Testis (tissue), 2 donors: Measurements from ENCODE around the gene ADH5.

Experiments used
- POLR2A ChIP-seq: fragments of 450-650 bp; IDR thresholded peaks from one replicate; pipeline ENCODE4 v1.6.1; 2017; ENCODE audit warnings: antibody characterized with exemption, mild to moderate bottlenecking, moderate library complexity
- TF ChIP-seq, protein P1 (sequence below), 3 experiments: fragments of 450-650 bp in 2 of 3; fragments of 200-600 bp in 1 of 3; sonication (generic) in 1 of 3; IDR thresholded peaks; one replicate each; pipeline ENCODE4 v1.5.1; 2016 to 2019; ENCODE audit warnings: antibody characterized with exemption in 3 of 3, mild to moderate bottlenecking in 2 of 3, moderate library complexity in 1 of 3

DNA sequence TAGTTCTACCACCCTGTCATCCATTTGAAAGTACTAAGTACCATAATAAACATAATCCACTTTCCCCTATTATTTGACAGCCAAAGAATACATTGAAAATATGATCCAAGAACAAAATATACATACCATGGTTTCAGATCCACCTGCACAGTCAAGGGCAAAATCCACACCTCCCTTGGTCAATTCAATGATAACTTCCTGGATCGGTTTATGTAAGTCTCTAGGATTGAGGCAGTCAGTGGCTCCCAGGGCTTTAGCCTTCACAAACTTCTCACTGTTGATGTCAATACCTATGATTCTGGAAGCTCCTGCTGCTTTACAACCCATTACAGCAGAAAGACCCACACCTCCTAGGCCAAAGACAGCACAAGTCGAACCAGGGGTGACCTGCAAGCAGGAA, 42.8 kb upstream of the ADH5 start:
- TF ChIP-seq, protein P1, sequence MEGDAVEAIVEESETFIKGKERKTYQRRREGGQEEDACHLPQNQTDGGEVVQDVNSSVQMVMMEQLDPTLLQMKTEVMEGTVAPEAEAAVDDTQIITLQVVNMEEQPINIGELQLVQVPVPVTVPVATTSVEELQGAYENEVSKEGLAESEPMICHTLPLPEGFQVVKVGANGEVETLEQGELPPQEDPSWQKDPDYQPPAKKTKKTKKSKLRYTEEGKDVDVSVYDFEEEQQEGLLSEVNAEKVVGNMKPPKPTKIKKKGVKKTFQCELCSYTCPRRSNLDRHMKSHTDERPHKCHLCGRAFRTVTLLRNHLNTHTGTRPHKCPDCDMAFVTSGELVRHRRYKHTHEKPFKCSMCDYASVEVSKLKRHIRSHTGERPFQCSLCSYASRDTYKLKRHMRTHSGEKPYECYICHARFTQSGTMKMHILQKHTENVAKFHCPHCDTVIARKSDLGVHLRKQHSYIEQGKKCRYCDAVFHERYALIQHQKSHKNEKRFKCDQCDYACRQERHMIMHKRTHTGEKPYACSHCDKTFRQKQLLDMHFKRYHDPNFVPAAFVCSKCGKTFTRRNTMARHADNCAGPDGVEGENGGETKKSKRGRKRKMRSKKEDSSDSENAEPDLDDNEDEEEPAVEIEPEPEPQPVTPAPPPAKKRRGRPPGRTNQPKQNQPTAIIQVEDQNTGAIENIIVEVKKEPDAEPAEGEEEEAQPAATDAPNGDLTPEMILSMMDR (IDR thresholded peaks at IDR 0.05), result no peak
- no peak for TF ChIP-seq POLR2A
